Nephron (organoid): ENCODE results near the gene GSE1.

ENCODE experiments used
- H3K27ac Mint-ChIP-seq, 3 experiments: 2 replicates each; pipeline ENCODE4 v1.8.0; 2020; ENCODE audit warnings: mixed read lengths in 3 of 3, mild to moderate bottlenecking in 2 of 3, moderate library complexity in 1 of 3
- H3K27me3 Mint-ChIP-seq: 2 replicates; pipeline ENCODE4 v1.8.0; 2021; ENCODE audit warnings: low read depth, mild to moderate bottlenecking, moderate library complexity, mixed read lengths
- H3K36me3 Mint-ChIP-seq: 2 replicates; pipeline ENCODE4 v1.8.0; 2020; ENCODE audit warnings: low read depth, mixed read lengths
- H3K4me1 Mint-ChIP-seq: 2 replicates; pipeline ENCODE4 v1.8.0; 2020; ENCODE audit warnings: mixed read lengths
- H3K4me3 Mint-ChIP-seq, 3 experiments: 2 replicates each; pipeline ENCODE4 v1.8.0; 2020; ENCODE audit warnings: mild to moderate bottlenecking in 3 of 3, mixed read lengths in 3 of 3, moderate library complexity in 2 of 3
- H3K9me3 Mint-ChIP-seq: 2 replicates; pipeline ENCODE4 v1.8.0; 2020; ENCODE audit warnings: mixed read lengths
- CTCF ChIP-seq, 3 experiments: fragments of 200-600 bp; sonication (generic); IDR thresholded peaks; one replicate each; pipeline ENCODE4 v1.5.0; 2021; ENCODE audit warnings: antibody characterized with exemption in 3 of 3; ENCODE audit not compliant: unreplicated experiment in 3 of 3

The GSE1 gene

DNA sequence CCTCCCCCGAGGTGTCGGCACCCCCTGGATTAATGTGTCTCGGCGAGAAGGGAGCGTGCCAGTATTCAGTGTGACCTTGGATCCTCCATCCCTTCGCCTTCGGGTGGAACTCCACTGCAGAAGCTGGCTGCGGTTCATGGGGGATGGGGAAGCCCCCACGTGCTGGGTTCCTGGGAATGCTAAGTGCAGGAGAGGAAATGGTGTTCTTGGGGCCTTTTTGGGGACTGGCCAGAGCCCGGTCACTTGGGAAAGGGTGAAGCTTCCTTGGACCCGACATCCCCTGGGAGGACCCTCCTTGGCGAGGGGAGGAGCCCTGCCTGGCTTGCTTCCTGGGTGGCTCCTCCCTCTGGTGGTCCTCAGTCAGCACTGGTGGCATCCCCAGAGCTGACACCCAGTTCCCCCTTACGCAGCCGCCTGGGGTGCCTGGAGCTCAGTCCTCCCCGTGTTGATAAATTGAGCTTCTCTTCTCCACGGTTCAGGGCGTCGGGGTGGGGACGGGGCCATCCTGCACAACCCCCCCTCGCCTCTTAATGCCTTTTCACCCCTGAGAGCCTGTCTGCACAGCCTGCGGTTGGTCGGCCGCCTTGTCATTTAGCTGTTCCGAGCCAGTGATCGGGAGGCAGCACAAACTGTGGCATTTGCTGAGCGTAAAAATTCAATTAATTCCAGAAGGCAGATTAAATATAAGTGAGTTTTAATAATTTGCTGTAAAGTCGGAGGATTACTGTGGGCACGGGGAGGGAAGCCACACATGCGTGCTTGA is 30.7 kb upstream of the GSE1 start:
- Mint-ChIP-seq H3K9me3 (no peaks in the 10 kb centered on the region), H3K27me3 (peaks cover 3% of the 10 kb centered on the region), H3K27ac (peak overlapping the region; percentile 61 to 94 (median 91)), H3K4me1 (peaks cover 85% of the 10 kb centered on the region), H3K36me3 (no peaks in the 10 kb centered on the region), H3K4me3 (peak overlapping the region; percentile 7 to 76 (median 48))
- no peak for TF ChIP-seq CTCF (IDR thresholded peaks at IDR 0.05; ENCODE audit: unreplicated experiment in 3 of 3)

DNA sequence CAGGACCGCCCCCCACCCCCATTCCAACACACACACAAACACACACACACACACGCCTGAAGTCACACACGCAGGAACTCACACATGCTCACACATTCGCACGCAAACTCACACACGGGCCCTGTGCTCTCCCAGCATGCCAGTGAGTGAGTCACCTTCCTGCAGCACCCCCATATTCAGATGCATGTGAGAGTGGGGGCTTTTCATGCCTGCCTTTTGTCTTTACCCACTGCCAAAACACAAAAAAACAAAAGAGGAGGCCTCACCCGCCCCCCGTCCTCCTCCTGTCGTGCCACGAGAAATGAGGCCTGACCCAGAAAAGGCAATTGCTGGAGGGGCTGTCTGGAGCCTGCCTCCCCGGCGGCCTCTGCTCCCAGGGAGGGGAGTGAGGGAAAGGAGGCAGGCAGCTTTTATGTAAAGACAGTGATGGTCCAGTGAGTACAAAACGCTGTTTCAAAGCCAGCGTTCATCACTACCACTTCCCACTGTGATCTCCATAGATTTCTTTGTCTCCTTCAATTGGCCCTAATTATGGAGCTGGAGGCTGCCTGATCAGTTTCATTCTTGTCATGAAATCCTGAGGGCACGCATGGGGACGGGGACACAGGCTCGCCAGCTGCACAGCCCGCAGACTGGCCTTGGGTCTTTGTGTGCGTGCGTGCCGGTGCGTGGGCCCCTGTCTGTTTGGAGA is 29.5 kb upstream of the GSE1 start:
- H3K4me3 Mint-ChIP-seq: peak overlapping the region; percentile 40 to 67 (median 64)
- no peak for TF ChIP-seq CTCF (IDR thresholded peaks at IDR 0.05; ENCODE audit: unreplicated experiment in 3 of 3)
- no peaks in the 10 kb centered on the region for H3K9me3 Mint-ChIP-seq
- H3K4me1 Mint-ChIP-seq: peaks cover 85% of the 10 kb centered on the region
- no peaks in the 10 kb centered on the region for H3K36me3 Mint-ChIP-seq
- H3K27me3 Mint-ChIP-seq: peaks cover under 1% of the 10 kb centered on the region
- peak overlapping the region; percentile 87 to 94 (median 87) for H3K27ac Mint-ChIP-seq

GRCh38 chr16:85584267-85584666 is 28.9 kb upstream of the GSE1 start:
- H3K27me3 Mint-ChIP-seq: no peaks in the 10 kb centered on the region
- H3K27ac Mint-ChIP-seq: peak overlapping the region; percentile 87 to 94 (median 87)
- peak overlapping the region in 2 of 3 experiments; percentile 9 to 44 for H3K4me3 Mint-ChIP-seq
- H3K36me3 Mint-ChIP-seq: no peaks in the 10 kb centered on the region
- no peak for TF ChIP-seq CTCF (IDR thresholded peaks at IDR 0.05; ENCODE audit: unreplicated experiment in 3 of 3)
- no peaks in the 10 kb centered on the region for H3K9me3 Mint-ChIP-seq
- peaks cover 79% of the 10 kb centered on the region for H3K4me1 Mint-ChIP-seq

DNA sequence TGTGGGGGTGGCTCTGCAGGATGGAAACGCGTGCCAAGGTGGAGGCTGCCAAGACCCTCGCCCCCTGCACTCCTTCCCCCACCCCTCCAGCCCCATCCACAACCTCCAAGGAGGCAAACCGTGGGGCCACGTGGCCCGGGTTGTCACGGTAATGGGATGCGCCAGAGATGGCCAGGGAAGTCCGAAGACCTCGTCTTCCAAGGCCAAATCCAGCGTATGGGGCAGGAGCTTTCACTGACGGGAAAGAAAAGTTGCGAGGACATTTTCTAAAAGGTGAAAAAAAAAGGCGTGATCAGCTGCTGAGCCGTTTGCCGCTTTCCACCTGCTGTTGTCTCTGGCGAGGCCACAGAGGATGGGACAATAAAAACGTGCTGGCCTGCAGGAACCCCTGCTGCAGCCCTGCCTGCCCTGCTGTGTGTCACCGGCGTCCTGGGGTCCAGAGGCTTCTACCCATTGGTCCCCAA is 28.3 kb upstream of the GSE1 start:
- Mint-ChIP-seq H3K4me1 (peaks cover 73% of the 10 kb centered on the region), H3K4me3 (peak overlapping the region in 1 of 3 experiments; percentile 44), H3K27me3 (no peaks in the 10 kb centered on the region), H3K36me3 (no peaks in the 10 kb centered on the region), H3K27ac (peak overlapping the region in 2 of 3 experiments; percentile 87 to 94), H3K9me3 (no peaks in the 10 kb centered on the region)
- TF ChIP-seq CTCF (IDR thresholded peaks at IDR 0.05; ENCODE audit: unreplicated experiment in 3 of 3): no peak

DNA sequence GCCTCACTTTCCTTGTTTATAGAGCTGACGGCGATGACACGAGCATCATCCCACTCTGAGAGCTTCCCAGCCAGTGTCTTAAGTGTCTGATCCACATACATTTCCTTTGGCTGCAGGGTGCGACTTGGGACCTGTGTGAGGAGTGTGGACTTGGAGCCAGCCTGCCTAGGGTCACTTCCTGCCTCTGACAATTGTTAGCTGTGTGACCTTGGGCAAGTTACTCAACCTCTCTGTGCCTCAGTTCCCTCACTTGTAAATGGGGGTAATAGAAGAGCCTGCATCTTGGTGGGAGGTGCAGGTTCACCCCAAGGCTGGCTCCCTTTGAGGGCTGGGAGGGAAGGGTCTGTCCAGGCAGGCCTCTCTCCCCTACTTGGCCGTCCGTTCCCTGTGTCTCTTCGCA is 27.4 kb upstream of the GSE1 start:
- no peaks in the 10 kb centered on the region for H3K36me3 Mint-ChIP-seq
- H3K9me3 Mint-ChIP-seq: no peaks in the 10 kb centered on the region
- TF ChIP-seq CTCF (IDR thresholded peaks at IDR 0.05; ENCODE audit: unreplicated experiment in 3 of 3): no peak

More for the DNA sequence above, 27.4 kb upstream of the GSE1 start:
- Mint-ChIP-seq H3K4me1 (peaks cover 67% of the 10 kb centered on the region), H3K27ac (peak overlapping the region in 2 of 3 experiments; percentile 62 to 69), H3K4me3 (peak overlapping the region in 1 of 3 experiments; percentile 13), H3K27me3 (no peaks in the 10 kb centered on the region)
